Measurements from ENCODE around the gene PYDC1.

The PYDC1 gene

GRCh38 chr16:31213877-31214707 lies 2.8 kb downstream of the PYDC1 start, which contains the start of gene TRIM72:
Gene TRIM72 (plus strand): TSS chr16:31214119. CDS start chr16:31214739, 620 bp downstream.
- no peak within 1 kb of the TSS for H3K9ac ChIP-seq (ENCODE audit: low read depth, low read length)
- no peak within 1 kb of the TSS for H3K4me3 ChIP-seq (ENCODE audit: low read depth in 1 of 2, low read length in 2 of 2)
- H3K27me3 ChIP-seq (ENCODE audit: insufficient read depth, low read length, poor library complexity): no peaks in the 10 kb centered on the region

GRCh38 chr16:31213342-31213741 lies 3.6 kb downstream of the PYDC1 start:
- H2AFZ ChIP-seq (ENCODE audit: low read depth, low read length): no peak overlapping the region
- H3K4me2 ChIP-seq (ENCODE audit: insufficient read depth, low read length): no peak overlapping the region
- H4K20me1 ChIP-seq (ENCODE audit: insufficient read depth, low read length): no peaks in the 10 kb centered on the region
- TF ChIP-seq EZH2 (IDR thresholded peaks at IDR 0.05; ENCODE audit: borderline replicate concordance, low read depth, low read length, severe bottlenecking): no peak
- no peak for TF ChIP-seq CTCF (IDR thresholded peaks at IDR 0.05; ENCODE audit: borderline replicate concordance, extremely low read depth, low read length, poor library complexity, severe bottlenecking)
- no peaks in the 10 kb centered on the region for H3K27me3 ChIP-seq (ENCODE audit: insufficient read depth, low read length, poor library complexity)
- no peaks in the 10 kb centered on the region for H3K79me2 ChIP-seq (ENCODE audit: insufficient read depth, low read length)
- no peaks in the 10 kb centered on the region for H3K9me3 ChIP-seq (ENCODE audit: insufficient read depth, low read length, severe bottlenecking)
- no peaks in the 10 kb centered on the region for H3K36me3 ChIP-seq (ENCODE audit: insufficient read depth, low read length)
- H3K27ac ChIP-seq (ENCODE audit: low read length): no peak overlapping the region
- DNase-seq (no peak), ATAC-seq (ENCODE audit: insufficient read depth, low read depth) (no peak)
- no peak overlapping the region for H3K9ac ChIP-seq (ENCODE audit: low read depth, low read length)
- H3K4me3 ChIP-seq (ENCODE audit: low read depth in 1 of 2, low read length in 2 of 2): no peak overlapping the region
- no peaks in the 10 kb centered on the region for H3K4me1 ChIP-seq (ENCODE audit: insufficient read depth, low read length)

More at GRCh38 chr16:31213877-31214707, 2.8 kb downstream of the PYDC1 start, which contains the start of gene TRIM72:
- ATAC-seq (ENCODE audit: insufficient read depth, low read depth) (no peak), DNase-seq (no peak)
- H4K20me1 ChIP-seq (ENCODE audit: insufficient read depth, low read length): no peaks in the 10 kb centered on the region
- H3K36me3 ChIP-seq (ENCODE audit: insufficient read depth, low read length): no peaks in the 10 kb centered on the region
- TF ChIP-seq EZH2 (IDR thresholded peaks at IDR 0.05; ENCODE audit: borderline replicate concordance, low read depth, low read length, severe bottlenecking) (no peak), CTCF (IDR thresholded peaks at IDR 0.05; ENCODE audit: borderline replicate concordance, extremely low read depth, low read length, poor library complexity, severe bottlenecking) (no peak)
- no peak within 1 kb of the TSS for H3K27ac ChIP-seq (ENCODE audit: low read length)
- no peak within 1 kb of the TSS for H2AFZ ChIP-seq (ENCODE audit: low read depth, low read length)
- H3K79me2 ChIP-seq (ENCODE audit: insufficient read depth, low read length): no peaks in the 10 kb centered on the region
- no peak within 1 kb of the TSS for H3K4me2 ChIP-seq (ENCODE audit: insufficient read depth, low read length)
- no peaks in the 10 kb centered on the region for H3K4me1 ChIP-seq (ENCODE audit: insufficient read depth, low read length)
- H3K9me3 ChIP-seq (ENCODE audit: insufficient read depth, low read length, severe bottlenecking): no peaks in the 10 kb centered on the region

GRCh38 chr16:31206776-31207175 lies 10.2 kb downstream of the PYDC1 start:
- Histone ChIP-seq H3K36me3 (ENCODE audit: insufficient read depth, low read length) (no peaks in the 10 kb centered on the region), H3K79me2 (ENCODE audit: insufficient read depth, low read length) (0 out of 2 replicates have a peak, but pooled peaks cover 2% of the 10 kb centered on the region), H3K9me3 (ENCODE audit: insufficient read depth, low read length, severe bottlenecking) (no peaks in the 10 kb centered on the region), H4K20me1 (ENCODE audit: insufficient read depth, low read length) (no peaks in the 10 kb centered on the region), H3K4me2 (ENCODE audit: insufficient read depth, low read length) (no peak overlapping the region), H3K4me3 (ENCODE audit: low read depth in 1 of 2, low read length in 2 of 2) (no peak overlapping the region), H3K27me3 (ENCODE audit: insufficient read depth, low read length, poor library complexity) (peaks cover 12% of the 10 kb centered on the region), H3K4me1 (ENCODE audit: insufficient read depth, low read length) (peaks cover 14% of the 10 kb centered on the region), H3K27ac (ENCODE audit: low read length) (no peak overlapping the region), H2AFZ (ENCODE audit: low read depth, low read length) (no peak overlapping the region), H3K9ac (ENCODE audit: low read depth, low read length) (no peak overlapping the region)
- DNase-seq: no peak
- no peak for ATAC-seq (ENCODE audit: insufficient read depth, low read depth)
- TF ChIP-seq CTCF (IDR thresholded peaks at IDR 0.05; ENCODE audit: borderline replicate concordance, extremely low read depth, low read length, poor library complexity, severe bottlenecking): no peak
- TF ChIP-seq EZH2 (IDR thresholded peaks at IDR 0.05; ENCODE audit: borderline replicate concordance, low read depth, low read length, severe bottlenecking): no peak

All from DND-41 (cell line).